Skeletal muscle tissue (tissue), 4 donors: ENCODE measurements around the gene KCNIP4. TPM values are rescaled to one million over a fixed set of nuclear protein-coding genes. Genes with fewer than 3 reads are reported as not detected.

ENCODE experiments used
- H3K27ac ChIP-seq: one replicate; pipeline ENCODE4 v1.7.0; 2013; ENCODE audit warnings: mild to moderate bottlenecking, low read depth, low read length, inconsistent platforms
- H3K27me3 ChIP-seq, 3 donors: one replicate each; pipeline ENCODE4 v1.7.0; 2013; ENCODE audit warnings: low read length in 3 of 3; ENCODE audit not compliant: control insufficient read depth in 3 of 3, insufficient read depth in 3 of 3
- H3K36me3 ChIP-seq, 3 donors: one replicate each; pipeline ENCODE4 v1.7.0; 2013; ENCODE audit warnings: low read length in 3 of 3; ENCODE audit not compliant: control insufficient read depth in 3 of 3, insufficient read depth in 3 of 3
- H3K4me1 ChIP-seq, 3 donors: one replicate each; pipeline ENCODE4 v1.7.0; 2013; ENCODE audit warnings: low read length in 3 of 3, mild to moderate bottlenecking in 3 of 3; ENCODE audit not compliant: control insufficient read depth in 3 of 3, insufficient read depth in 3 of 3
- H3K4me3 ChIP-seq, 3 donors: one replicate each; pipeline ENCODE4 v1.7.0; 2013; ENCODE audit warnings: low read length in 3 of 3
- H3K9ac ChIP-seq, 3 donors: one replicate each; pipeline ENCODE4 v1.7.0; 2013; ENCODE audit warnings: low read length in 3 of 3, mild to moderate bottlenecking in 3 of 3, moderate library complexity in 2 of 3, low read depth in 1 of 3
- H3K9me3 ChIP-seq, 3 donors: one replicate each; pipeline ENCODE4 v1.7.0; 2013; ENCODE audit warnings: low read length in 3 of 3; ENCODE audit not compliant: control insufficient read depth in 3 of 3
- total RNA-seq: library from RNA; depleted of rRNA; stranded (reverse); fragments of >200 nt; gene quantifications from one replicate; pipeline ENCODE4 v1.2.3, GENCODE V29; 2014
- donor health status: Osteomylitis.

Gene KCNIP4
- total RNA-seq, 1 donor from 2014 or later, result 0.52 TPM

GRCh38 chr4:21420166-21420565 is 528.4 kb downstream of the KCNIP4 start:
- no peaks in the 10 kb centered on the region for H3K4me1 ChIP-seq
- no peak overlapping the region for H3K4me3 ChIP-seq
- H3K9me3 ChIP-seq, result no peaks in the 10 kb centered on the region
- no peaks in the 10 kb centered on the region for H3K27me3 ChIP-seq
- H3K9ac ChIP-seq, result no peak overlapping the region
- no peaks in the 10 kb centered on the region for H3K36me3 ChIP-seq
- no peak overlapping the region for H3K27ac ChIP-seq

GRCh38 chr4:21415728-21416127 is 532.8 kb downstream of the KCNIP4 start:
- Histone ChIP-seq H3K4me3 (no peak overlapping the region), H3K27me3 (no peaks in the 10 kb centered on the region), H3K27ac (no peak overlapping the region), H3K9ac (no peak overlapping the region), H3K36me3 (no peaks in the 10 kb centered on the region), H3K9me3 (no peaks in the 10 kb centered on the region), H3K4me1 (no peaks in the 10 kb centered on the region)

GRCh38 chr4:21413807-21414370 is 534.7 kb downstream of the KCNIP4 start:
- Histone ChIP-seq H3K27me3 (no peaks in the 10 kb centered on the region), H3K36me3 (no peaks in the 10 kb centered on the region), H3K27ac (no peak overlapping the region), H3K4me1 (no peaks in the 10 kb centered on the region), H3K9me3 (no peaks in the 10 kb centered on the region), H3K9ac (no peak overlapping the region), H3K4me3 (no peak overlapping the region)

- Histone ChIP-seq H3K27ac (no peak overlapping the region), H3K9ac (no peak overlapping the region), H3K27me3 (no peaks in the 10 kb centered on the region), H3K36me3 (no peaks in the 10 kb centered on the region), H3K4me3 (no peak overlapping the region), H3K9me3 (no peaks in the 10 kb centered on the region), H3K4me1 (no peaks in the 10 kb centered on the region)
Measured at GRCh38 chr4:21411086-21411485, 537.5 kb downstream of the KCNIP4 start.

- no peak overlapping the region for H3K4me3 ChIP-seq
- H3K4me1 ChIP-seq, result no peaks in the 10 kb centered on the region
- no peaks in the 10 kb centered on the region for H3K36me3 ChIP-seq
- no peak overlapping the region for H3K27ac ChIP-seq
- no peaks in the 10 kb centered on the region for H3K27me3 ChIP-seq
- H3K9ac ChIP-seq, result no peak overlapping the region
- H3K9me3 ChIP-seq, result no peaks in the 10 kb centered on the region
Measured at GRCh38 chr4:21410372-21410771, 538.2 kb downstream of the KCNIP4 start.

- H3K4me1 ChIP-seq, result no peaks in the 10 kb centered on the region
- H3K36me3 ChIP-seq, result no peaks in the 10 kb centered on the region
- no peaks in the 10 kb centered on the region for H3K27me3 ChIP-seq
- no peak overlapping the region for H3K4me3 ChIP-seq
- no peak overlapping the region for H3K9ac ChIP-seq
- no peaks in the 10 kb centered on the region for H3K9me3 ChIP-seq
- no peak overlapping the region for H3K27ac ChIP-seq
Measured at GRCh38 chr4:21387683-21388082, 560.9 kb downstream of the KCNIP4 start.

- H3K36me3 ChIP-seq, result no peaks in the 10 kb centered on the region
- no peaks in the 10 kb centered on the region for H3K9me3 ChIP-seq
- no peaks in the 10 kb centered on the region for H3K27me3 ChIP-seq
- no peak overlapping the region for H3K9ac ChIP-seq
- H3K4me3 ChIP-seq, result no peak overlapping the region
- no peaks in the 10 kb centered on the region for H3K4me1 ChIP-seq
- no peak overlapping the region for H3K27ac ChIP-seq
Measured at GRCh38 chr4:21386166-21386780, 562.3 kb downstream of the KCNIP4 start.

GRCh38 chr4:21385706-21386105 is 562.9 kb downstream of the KCNIP4 start:
- Histone ChIP-seq H3K27me3 (no peaks in the 10 kb centered on the region), H3K9me3 (no peaks in the 10 kb centered on the region), H3K4me1 (no peaks in the 10 kb centered on the region), H3K9ac (no peak overlapping the region), H3K36me3 (no peaks in the 10 kb centered on the region), H3K27ac (no peak overlapping the region), H3K4me3 (no peak overlapping the region)

- no peaks in the 10 kb centered on the region for H3K36me3 ChIP-seq
- H3K4me1 ChIP-seq, result no peaks in the 10 kb centered on the region
- no peaks in the 10 kb centered on the region for H3K27me3 ChIP-seq
- H3K27ac ChIP-seq, result no peak overlapping the region
- H3K9me3 ChIP-seq, result no peaks in the 10 kb centered on the region
- H3K4me3 ChIP-seq, result no peak overlapping the region
- no peak overlapping the region for H3K9ac ChIP-seq
Measured at GRCh38 chr4:21384609-21385008, 564.0 kb downstream of the KCNIP4 start.

GRCh38 chr4:21380861-21381260 is 567.7 kb downstream of the KCNIP4 start:
- no peak overlapping the region for H3K27ac ChIP-seq
- no peaks in the 10 kb centered on the region for H3K4me1 ChIP-seq
- no peak overlapping the region for H3K4me3 ChIP-seq
- no peaks in the 10 kb centered on the region for H3K27me3 ChIP-seq
- H3K36me3 ChIP-seq, result no peaks in the 10 kb centered on the region
- H3K9me3 ChIP-seq, result no peaks in the 10 kb centered on the region
- H3K9ac ChIP-seq, result no peak overlapping the region
